IMR-90 (cell line): ENCODE data around the gene MUSTN1. TPM values are rescaled to one million over a fixed set of nuclear protein-coding genes. Genes with fewer than 3 reads are reported as not detected.

Experiments used
- ATAC-seq: fragments of 200-7000 bp; cut with Tn5 transposase; 2 replicates; pipeline ENCODE4 v1.9.1; 2020; ENCODE audit warnings: low read depth, mild to moderate bottlenecking, moderate library complexity
- BruUV-seq: library from RNA; stranded (reverse); fragments of 400-500 nt; replicated peaks from 2 replicates; lab custom pipeline; 2021; lab: Mats Ljungman, UMichigan
- CTCF ChIA-PET: fragments of 300-600 bp; formaldehyde crosslinking; extraction: SDS; loops from one replicate; lab custom pipeline; 2021; ENCODE audit warnings: antibody characterized with exemption; lab: Yijun Ruan, JAX
- POLR2A ChIA-PET: fragments of 300-600 bp; sonication (Branson Sonifier 250); formaldehyde crosslinking; loops from one replicate; lab custom pipeline; 2022; ENCODE audit warnings: antibody characterized with exemption; ENCODE audit not compliant: unreplicated experiment; lab: Charles Lee
- DNase-seq: peaks from one replicate; pipeline ENCODE4 v3.0.0; 2013
- H2AFZ ChIP-seq: replicated peaks from 2 replicates; pipeline ENCODE3; 2013; ENCODE audit warnings: low read length, mild to moderate bottlenecking; ENCODE audit not compliant: poor library complexity
- H2AK5ac ChIP-seq: 2 replicates; pipeline ENCODE4 v1.6.1; 2013; ENCODE audit warnings: low read depth, low read length, inconsistent platforms
- H2AK9ac ChIP-seq: replicated peaks from 2 replicates; pipeline ENCODE3; 2013; ENCODE audit warnings: mild to moderate bottlenecking, low read depth, low read length, moderate library complexity; ENCODE audit not compliant: poor library complexity
- H2BK120ac ChIP-seq: 2 replicates; pipeline ENCODE4 v1.6.1; 2013; ENCODE audit warnings: low read depth, low read length, inconsistent platforms
- H2BK15ac ChIP-seq: 3 replicates; pipeline ENCODE4 v1.6.1; 2013; ENCODE audit warnings: low read depth, low read length, inconsistent platforms
- H2BK20ac ChIP-seq: 2 replicates; pipeline ENCODE4 v1.6.1; 2013; ENCODE audit warnings: low read depth, mild to moderate bottlenecking, inconsistent platforms, low read length, moderate library complexity
- H2BK5ac ChIP-seq: 2 replicates; pipeline ENCODE4 v1.6.1; 2013; ENCODE audit warnings: mild to moderate bottlenecking, low read depth, low read length, inconsistent platforms; ENCODE audit not compliant: poor library complexity, severe bottlenecking
- H3K14ac ChIP-seq: replicated peaks from 2 replicates; pipeline ENCODE4 v1.6.1; 2013; ENCODE audit warnings: low read depth, low read length, inconsistent platforms
- H3K18ac ChIP-seq: 2 replicates; pipeline ENCODE4 v1.6.1; 2013; ENCODE audit warnings: low read depth, low read length, control low read depth
- H3K23ac ChIP-seq: 2 replicates; pipeline ENCODE4 v1.6.1; 2013; ENCODE audit warnings: low read depth, low read length, inconsistent platforms
- H3K27ac ChIP-seq: 2 replicates; pipeline ENCODE4 v1.5.1; 2013; ENCODE audit warnings: mild to moderate bottlenecking, control low read depth, low read length; ENCODE audit not compliant: insufficient read depth
- H3K27me3 ChIP-seq: 2 replicates; pipeline ENCODE4 v1.6.1; 2013; ENCODE audit warnings: low read length; ENCODE audit not compliant: control insufficient read depth, insufficient read depth
- H3K36me3 ChIP-seq: 2 replicates; pipeline ENCODE4 v1.6.1; 2013; ENCODE audit warnings: low read length, mixed read lengths; ENCODE audit not compliant: control insufficient read depth, insufficient read depth
- H3K4ac ChIP-seq: 2 replicates; pipeline ENCODE4 v1.6.1; 2013; ENCODE audit warnings: low read depth, low read length, inconsistent platforms
- H3K4me1 ChIP-seq: 2 replicates; pipeline ENCODE4 v1.6.1; 2013; ENCODE audit warnings: low read length, mixed read lengths; ENCODE audit not compliant: control insufficient read depth, insufficient read depth
- H3K4me2 ChIP-seq: 2 replicates; pipeline ENCODE4 v1.6.1; 2013; ENCODE audit warnings: low read depth, mild to moderate bottlenecking, control low read depth, low read length, moderate library complexity
- H3K4me3 ChIP-seq: 2 replicates; pipeline ENCODE4 v1.5.1; 2013; ENCODE audit warnings: low read depth, mild to moderate bottlenecking, control low read depth, low read length, moderate library complexity; ENCODE audit not compliant: insufficient read depth
- H3K56ac ChIP-seq: 2 replicates; pipeline ENCODE4 v1.6.1; 2013; ENCODE audit warnings: low read length, inconsistent platforms; ENCODE audit not compliant: insufficient read depth; ENCODE audit errors: extremely low read depth
- H3K79me1 ChIP-seq, 2 experiments: 2 replicates each; pipeline ENCODE4 v1.6.1; 2013; ENCODE audit warnings: low read length in 2 of 2, inconsistent platforms in 1 of 2, low read depth in 1 of 2
- H3K9ac ChIP-seq: 2 replicates; pipeline ENCODE4 v1.6.1; 2013; ENCODE audit warnings: low read depth, low read length, control low read depth
- H3K9me1 ChIP-seq: 2 replicates; pipeline ENCODE4 v1.6.1; 2013; ENCODE audit warnings: low read length, inconsistent platforms; ENCODE audit not compliant: insufficient read depth
- H3K9me3 ChIP-seq: 2 replicates; pipeline ENCODE4 v1.6.1; 2013; ENCODE audit warnings: low read length; ENCODE audit not compliant: control insufficient read depth, insufficient read depth
- H4K20me1 ChIP-seq: 2 replicates; pipeline ENCODE4 v1.6.1; 2013; ENCODE audit warnings: low read length, inconsistent platforms; ENCODE audit not compliant: insufficient read depth
- H4K5ac ChIP-seq: 2 replicates; pipeline ENCODE4 v1.6.1; 2013; ENCODE audit warnings: mild to moderate bottlenecking, low read depth, low read length, control low read depth
- H4K8ac ChIP-seq, 2 experiments: 2 replicates each; pipeline ENCODE4 v1.6.1; 2013; ENCODE audit warnings: low read depth in 2 of 2, low read length in 2 of 2, control low read depth in 1 of 2, inconsistent platforms in 1 of 2
- H4K91ac ChIP-seq: 2 replicates; pipeline ENCODE4 v1.6.1; 2013; ENCODE audit warnings: low read depth, low read length, inconsistent platforms; ENCODE audit not compliant: insufficient read depth
- BHLHE40 ChIP-seq: fragments of 150-350 bp; IDR thresholded peaks from 2 replicates; pipeline ENCODE4 v1.6.1; 2016; ENCODE audit warnings: mild to moderate bottlenecking, low read depth, low read length
- CEBPB ChIP-seq: IDR thresholded peaks from 2 replicates; pipeline ENCODE4 v1.6.1; 2012; ENCODE audit warnings: low read depth, low read length, improper control_type of control experiment
- FOS ChIP-seq: fragments of 150-350 bp; IDR thresholded peaks from 2 replicates; pipeline ENCODE4 v1.6.1; 2016; ENCODE audit warnings: low read depth, low read length
- MAZ ChIP-seq: IDR thresholded peaks from 2 replicates; pipeline ENCODE4 v1.6.1; 2012; ENCODE audit warnings: low read depth, mild to moderate bottlenecking, low read length, improper control_type of control experiment, moderate library complexity, borderline replicate concordance
- MXI1 ChIP-seq: IDR thresholded peaks from 2 replicates; pipeline ENCODE4 v1.6.1; 2012; ENCODE audit warnings: low read depth, mild to moderate bottlenecking, low read length, moderate library complexity, borderline replicate concordance
- NFE2L2 ChIP-seq: fragments of 150-350 bp; IDR thresholded peaks from 2 replicates; pipeline ENCODE4 v1.6.1; 2016; ENCODE audit warnings: low read depth, mild to moderate bottlenecking, low read length
- POLR2A ChIP-seq: IDR thresholded peaks from 2 replicates; pipeline ENCODE4 v1.6.1; 2012; ENCODE audit warnings: mild to moderate bottlenecking, low read depth, low read length
- RAD21 ChIP-seq: IDR thresholded peaks from 2 replicates; pipeline ENCODE4 v1.6.1; 2012; ENCODE audit warnings: low read length, improper control_type of control experiment
- RCOR1 ChIP-seq: IDR thresholded peaks from 2 replicates; pipeline ENCODE4 v1.6.1; 2012; ENCODE audit warnings: mild to moderate bottlenecking, low read length, improper control_type of control experiment; ENCODE audit not compliant: insufficient replicate concordance
- RFX5 ChIP-seq: IDR thresholded peaks from 2 replicates; pipeline ENCODE4 v1.8.0; 2012; ENCODE audit warnings: low read depth, mild to moderate bottlenecking, low read length, moderate library complexity
- USF2 ChIP-seq: fragments of 150-350 bp; IDR thresholded peaks from 2 replicates; pipeline ENCODE4 v1.6.1; 2017; ENCODE audit warnings: mild to moderate bottlenecking, antibody characterized with exemption, low read length, low read depth
- WGBS, 2 experiments: methylation state at CpG; one replicate each; pipeline versions ENCODE4 v1.1.5 to v1.1.7; 2013; ENCODE audit warnings: missing lambda C conversion rate in 2 of 2; ENCODE audit not compliant: insufficient read length in 1 of 2; ENCODE audit errors: extremely low coverage in 2 of 2; 5-methylcytosine and 5-hydroxymethylcytosine counted together
- dilution Hi-C: fragments of 300-500 bp; cut with HindIII; formaldehyde crosslinking; loops from one replicate; pipeline ENCODE4 v1.14.3; 2018; ENCODE audit warnings: low sequenced_read_pairs; ENCODE audit not compliant: unreplicated experiment
- in situ Hi-C: fragments of 300-500 bp; cut with MboI; formaldehyde crosslinking; loops from 3 replicates; pipeline ENCODE4 v1.14.3; 2019; ENCODE audit warnings: low sequenced_read_pairs, inconsistent platforms, mixed read lengths
- intact Hi-C: fragments of 100-400 bp; cut with micrococcal nuclease; formaldehyde crosslinking; loops from 2 replicates; pipeline ENCODE4 v1.10.0; 2022
- polyA plus RNA-seq, 3 experiments: library from polyadenylated mRNA; depleted of rRNA; stranded (reverse); fragments of >200 nt; gene quantifications; 2 replicates each; pipeline ENCODE4 v1.2.3, GENCODE V29; 2012; ENCODE audit warnings: low replicate concordance in 1 of 3
- total RNA-seq: library from RNA; depleted of rRNA; stranded (reverse); fragments of >200 nt; gene quantifications from 2 replicates; pipeline ENCODE4 v1.2.3, GENCODE V29; 2012
- TF ChIP-seq, protein P1 (sequence below): conservative IDR thresholded peaks from 2 replicates; pipeline ENCODE4 v1.5.1; 2012; ENCODE audit warnings: mild to moderate bottlenecking, low read depth, low read length, improper control_type of control experiment
- TF ChIP-seq, protein P2 (sequence below): fragments of 150-350 bp; IDR thresholded peaks from 2 replicates; pipeline ENCODE4 v1.6.1; 2016; ENCODE audit warnings: low read depth, mild to moderate bottlenecking, low read length, moderate library complexity, borderline replicate concordance

MUSTN1 gene
- total and polyA plus RNA-seq, 2 of the 4 experiments (the other 2 are of a cell fraction), result not detected

DNA sequence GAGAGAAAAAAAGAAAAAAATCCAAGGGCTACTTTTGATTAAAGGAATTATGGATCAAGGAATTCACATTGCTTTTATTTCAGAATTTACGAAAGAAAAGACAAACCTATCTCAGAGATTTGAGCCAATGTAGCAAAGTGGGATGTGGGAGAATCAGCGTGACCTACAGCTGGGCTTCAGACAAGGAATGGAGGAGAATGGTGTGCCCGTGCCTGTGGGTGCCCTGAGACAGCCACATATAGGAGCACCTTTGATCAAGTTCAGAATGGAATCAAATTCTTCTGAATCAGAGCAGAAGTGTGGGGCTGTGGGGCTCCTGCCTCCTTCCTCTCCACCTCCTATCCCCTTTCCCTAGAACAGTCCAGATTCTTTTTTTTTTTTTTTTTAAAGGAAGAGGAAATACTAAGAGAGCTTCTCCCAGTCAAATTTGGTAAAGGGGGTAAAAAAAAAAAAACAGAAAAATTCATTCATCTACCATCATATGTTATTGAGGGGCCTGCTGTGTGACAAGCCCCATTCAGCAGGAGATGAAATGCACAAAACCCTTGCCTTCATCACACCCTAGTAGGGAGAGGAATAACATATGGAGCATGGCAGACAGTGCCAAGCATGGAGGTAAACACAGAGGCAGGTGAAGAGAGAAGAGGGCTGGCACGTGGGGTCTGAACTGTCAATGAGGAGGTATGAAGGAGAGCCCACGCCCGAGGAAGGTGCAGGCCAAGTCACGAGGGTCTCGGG, 25.0 kb upstream of the MUSTN1 start:
- Histone ChIP-seq H3K27ac (no peak overlapping the region), H3K56ac (no peak overlapping the region), H4K5ac (no peak overlapping the region), H2AK5ac (no peak overlapping the region), H2BK15ac (no peak overlapping the region), H2BK120ac (no peak overlapping the region), H3K4ac (no peak overlapping the region), H3K36me3 (no peaks in the 10 kb centered on the region; the same call in 1 of the 2 replicates), H3K9ac (no peak overlapping the region), H3K27me3 (no peaks in the 10 kb centered on the region), H3K4me2 (no peak overlapping the region), H2BK5ac (no peak overlapping the region), H3K23ac (no peak overlapping the region), H3K18ac (no peak overlapping the region), H4K20me1 (no peaks in the 10 kb centered on the region; the same call in 1 of the 2 replicates), H3K79me1 (peaks cover 0 to 3% of the 10 kb centered on the region in 2 experiments; a peak in 1 of 4 replicates), H3K4me1 (no peaks in the 10 kb centered on the region), H3K4me3 (no peak overlapping the region), H3K14ac (no peak overlapping the region), H2AFZ (no peak overlapping the region), H2AK9ac (peak overlapping the region; percentile 25), H3K9me1 (peaks cover 12% of the 10 kb centered on the region; the same call in 1 of the 2 replicates), H2BK20ac (no peak overlapping the region), H4K91ac (no peak overlapping the region), H3K9me3 (no peaks in the 10 kb centered on the region), H4K8ac (no peak overlapping the region)
- ChIA-PET POLR2A (no interaction called here), CTCF (no interaction called here)
- no TSS peak for BruUV-seq
- ATAC-seq, result no peak
- no peak for DNase-seq
- dilution Hi-C loops (no loop called here), in situ Hi-C loops (no loop called here), intact Hi-C loops (no loop called here)
- TF ChIP-seq MXI1 (no peak), RFX5 (no peak), RAD21 (no peak), CEBPB (no peak), BHLHE40 (no peak), FOS (no peak), POLR2A (no peak), RCOR1 (no peak), MAZ (no peak), NFE2L2 (no peak), USF2 (no peak)
- TF ChIP-seq, protein P1, sequence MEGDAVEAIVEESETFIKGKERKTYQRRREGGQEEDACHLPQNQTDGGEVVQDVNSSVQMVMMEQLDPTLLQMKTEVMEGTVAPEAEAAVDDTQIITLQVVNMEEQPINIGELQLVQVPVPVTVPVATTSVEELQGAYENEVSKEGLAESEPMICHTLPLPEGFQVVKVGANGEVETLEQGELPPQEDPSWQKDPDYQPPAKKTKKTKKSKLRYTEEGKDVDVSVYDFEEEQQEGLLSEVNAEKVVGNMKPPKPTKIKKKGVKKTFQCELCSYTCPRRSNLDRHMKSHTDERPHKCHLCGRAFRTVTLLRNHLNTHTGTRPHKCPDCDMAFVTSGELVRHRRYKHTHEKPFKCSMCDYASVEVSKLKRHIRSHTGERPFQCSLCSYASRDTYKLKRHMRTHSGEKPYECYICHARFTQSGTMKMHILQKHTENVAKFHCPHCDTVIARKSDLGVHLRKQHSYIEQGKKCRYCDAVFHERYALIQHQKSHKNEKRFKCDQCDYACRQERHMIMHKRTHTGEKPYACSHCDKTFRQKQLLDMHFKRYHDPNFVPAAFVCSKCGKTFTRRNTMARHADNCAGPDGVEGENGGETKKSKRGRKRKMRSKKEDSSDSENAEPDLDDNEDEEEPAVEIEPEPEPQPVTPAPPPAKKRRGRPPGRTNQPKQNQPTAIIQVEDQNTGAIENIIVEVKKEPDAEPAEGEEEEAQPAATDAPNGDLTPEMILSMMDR, result no peak
- TF ChIP-seq, protein P2, sequence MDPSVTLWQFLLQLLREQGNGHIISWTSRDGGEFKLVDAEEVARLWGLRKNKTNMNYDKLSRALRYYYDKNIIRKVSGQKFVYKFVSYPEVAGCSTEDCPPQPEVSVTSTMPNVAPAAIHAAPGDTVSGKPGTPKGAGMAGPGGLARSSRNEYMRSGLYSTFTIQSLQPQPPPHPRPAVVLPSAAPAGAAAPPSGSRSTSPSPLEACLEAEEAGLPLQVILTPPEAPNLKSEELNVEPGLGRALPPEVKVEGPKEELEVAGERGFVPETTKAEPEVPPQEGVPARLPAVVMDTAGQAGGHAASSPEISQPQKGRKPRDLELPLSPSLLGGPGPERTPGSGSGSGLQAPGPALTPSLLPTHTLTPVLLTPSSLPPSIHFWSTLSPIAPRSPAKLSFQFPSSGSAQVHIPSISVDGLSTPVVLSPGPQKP, result no peak
- 90% methylated on average over 2 of the region's 8 CpGs; no CpG with 5 or more reads in 1 of the 2 experiments for WGBS, 2 experiments
